Pancreas (tissue), 10 donors: ENCODE measurements around the gene CMIP. TPM values are rescaled to one million over a fixed set of nuclear protein-coding genes. Genes with fewer than 3 reads are reported as not detected.

ENCODE experiments used
- ATAC-seq, 4 donors: fragments of 200-7000 bp; cut with Tn5 transposase; one replicate each; pipeline versions ENCODE4 v1.8.0 to v1.9.1; 2020; ENCODE audit warnings: mild to moderate bottlenecking in 4 of 4, moderate library complexity in 4 of 4
- DNase-seq, 6 donors: peaks; one replicate each; pipeline ENCODE4 v3.0.0-alpha.2; 2020
- FAIRE-seq: peaks from 2 replicates; lab custom pipeline; 2012; peaks lifted over from hg19 to GRCh38; lab: Jason Lieb, UNC
- H3K27ac ChIP-seq, 4 donors: fragments of 200-600 bp; sonication (generic); 1 replicate in 3 of 4; 2 replicates in 1 of 4; pipeline versions ENCODE4 v1.5.0 to v1.8.0; 2020
- H3K27me3 ChIP-seq, 4 donors: fragments of 200-600 bp; one replicate each; pipeline ENCODE4 v1.8.0; 2021
- H3K36me3 ChIP-seq, 3 donors: fragments of 200-600 bp; sonication (generic) in 1 of 3; one replicate each; pipeline versions ENCODE4 v1.5.0 to v1.8.0; 2020 to 2021
- H3K4me1 ChIP-seq, 3 donors: fragments of 200-600 bp; one replicate each; pipeline ENCODE4 v1.8.0; 2021
- H3K4me3 ChIP-seq, 4 donors: fragments of 200-600 bp; sonication (generic) in 2 of 4; one replicate each; pipeline versions ENCODE4 v1.5.0 to v1.8.0; 2020 to 2021
- H3K9me3 ChIP-seq, 4 donors: fragments of 200-600 bp; one replicate each; pipeline ENCODE4 v1.8.0; 2021
- CTCF ChIP-seq, 4 donors: fragments of 200-600 bp; sonication (generic) in 3 of 4; IDR thresholded peaks; one replicate each; pipeline versions ENCODE4 v1.5.0 to v1.8.0; 2021; ENCODE audit warnings: antibody characterized with exemption in 4 of 4
- WGBS, 2 donors: extraction: QIAGEN DNeasy Blood & Tissue Kit; methylation state at CpG; one replicate each; pipeline ENCODE4 v1.1.7; 2013; 5-methylcytosine and 5-hydroxymethylcytosine counted together
- intact Hi-C, 3 donors: fragments of 100-400 bp; cut with DNase I; formaldehyde crosslinking; loops; one replicate each; pipeline versions ENCODE4 v1.11.1 to v1.14.2; 2022
- polyA plus RNA-seq, 2 donors: library from polyadenylated mRNA; stranded (reverse); fragments of 200-250 nt; gene quantifications; one replicate each; pipeline ENCODE4 v1.2.3, GENCODE V29; 2013
- total RNA-seq, 6 donors: library from RNA; stranded (reverse); fragmentation: NEBNext Ultra II Directional in 4 of 6; extraction: Animal tissue kit (Norgen Biotek cat#: 25700) in 4 of 6; gene quantifications; one replicate each; pipeline versions ENCODE4 v1.2.1 to v1.2.4, GENCODE V29; 2021 to 2023
- donor health status: healthy with polysubstance abuse.
- donor health status: DM: no; HTN: no; CAD: no; lungs with moderate emphysema.
- donor health status: DM: no; HTN: no; CAD: no.
- donor health status: control.
- donor health status: control.
- donor health status: Bipolar disorder and iron deficiency.
- donor health status: DM: yes; HTN: yes; CAD: no.
- donor health status: DM: no; HTN: no; CAD: no.
- donor health status: DM: no; HTN: no; CAD: no.
- donor health status: DM: yes; HTN: yes; CAD: no.

The CMIP gene
- total and polyA plus RNA-seq, 8 donors: 9.7 to 37.0 (median 21.5) TPM

GRCh38 chr16:81413245-81413990 is 31.2 kb upstream of the CMIP start:
- FAIRE-seq: no peak
- ATAC-seq: no peak

GRCh38 chr16:81415751-81416150 is 28.9 kb upstream of the CMIP start:
- Histone ChIP-seq H3K27ac (no peak overlapping the region), H3K27me3 (no peaks in the 10 kb centered on the region), H3K9me3 (no peaks in the 10 kb centered on the region), H3K36me3 (no peaks in the 10 kb centered on the region), H3K4me1 (no peaks in the 10 kb centered on the region), H3K4me3 (no peak overlapping the region)
- WGBS, 2 donors: 80 to 82% methylated on average over 11 of the region's 11 CpGs
- ATAC-seq (peak in 1 of 4 donors; percentile 25), DNase-seq (no peak), FAIRE-seq (no peak)
- intact Hi-C loops: no loop called here
- no peak for TF ChIP-seq CTCF (IDR thresholded peaks at IDR 0.05)

More at GRCh38 chr16:81413245-81413990, 31.2 kb upstream of the CMIP start:
- WGBS, 2 donors: 79 to 86% methylated on average over 11 of the region's 11 CpGs
- H3K4me1 ChIP-seq: no peaks in the 10 kb centered on the region
- H3K4me3 ChIP-seq: no peak overlapping the region
- intact Hi-C loops: no loop called here
- H3K27ac ChIP-seq: no peak overlapping the region
- no peaks in the 10 kb centered on the region for H3K9me3 ChIP-seq
- H3K36me3 ChIP-seq: no peaks in the 10 kb centered on the region
- no peak for TF ChIP-seq CTCF (IDR thresholded peaks at IDR 0.05)
- H3K27me3 ChIP-seq: no peaks in the 10 kb centered on the region
- no peak for DNase-seq

DNA sequence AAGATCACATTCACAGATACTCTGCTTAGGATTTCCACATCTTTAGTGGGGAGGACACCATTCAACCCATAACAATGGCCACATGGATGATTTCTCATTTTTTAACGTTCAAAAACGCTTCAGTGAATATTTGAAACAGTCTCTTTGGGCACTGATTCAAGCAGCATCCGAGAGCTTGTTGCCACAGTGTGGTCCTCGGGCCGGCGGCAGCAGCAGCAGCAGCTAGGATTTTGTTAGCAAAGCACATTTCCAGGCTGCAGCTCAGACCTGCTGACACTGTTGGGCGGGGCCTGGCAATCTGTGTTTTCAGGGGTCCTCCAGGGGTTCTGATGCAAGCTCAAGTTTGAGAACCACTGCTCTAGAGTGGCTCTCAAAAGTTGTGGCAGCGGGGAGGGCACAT is 27.9 kb upstream of the CMIP start:
- ATAC-seq: no peak
- H3K9me3 ChIP-seq: no peaks in the 10 kb centered on the region
- H3K36me3 ChIP-seq: no peaks in the 10 kb centered on the region
- WGBS, 2 donors: 77 to 81% methylated on average over 8 of the region's 8 CpGs
- H3K4me1 ChIP-seq: no peaks in the 10 kb centered on the region
- FAIRE-seq: no peak
- no peak for TF ChIP-seq CTCF (IDR thresholded peaks at IDR 0.05)
- no peak overlapping the region for H3K27ac ChIP-seq
- intact Hi-C loops: no loop called here
- DNase-seq: no peak
- no peak overlapping the region for H3K4me3 ChIP-seq
- no peaks in the 10 kb centered on the region for H3K27me3 ChIP-seq

GRCh38 chr16:81417210-81417609 is 27.4 kb upstream of the CMIP start:
- no peaks in the 10 kb centered on the region for H3K36me3 ChIP-seq
- H3K9me3 ChIP-seq: no peaks in the 10 kb centered on the region
- FAIRE-seq (no peak), DNase-seq (no peak), ATAC-seq (no peak)
- H3K27ac ChIP-seq: no peak overlapping the region
- no peaks in the 10 kb centered on the region for H3K27me3 ChIP-seq
- H3K4me1 ChIP-seq: no peaks in the 10 kb centered on the region
- intact Hi-C loops: no loop called here
- 77 to 92% methylated on average over 5 of the region's 5 CpGs for WGBS, 2 donors
- no peak overlapping the region for H3K4me3 ChIP-seq
- TF ChIP-seq CTCF (IDR thresholded peaks at IDR 0.05): no peak

GRCh38 chr16:81419806-81420205 is 24.8 kb upstream of the CMIP start:
- 88 to 93% methylated on average over 9 of the region's 9 CpGs for WGBS, 2 donors
- ATAC-seq: no peak
- no peak for TF ChIP-seq CTCF (IDR thresholded peaks at IDR 0.05)

More at GRCh38 chr16:81419806-81420205, 24.8 kb upstream of the CMIP start:
- no peak overlapping the region for H3K4me3 ChIP-seq
- intact Hi-C loops: no loop called here
- no peaks in the 10 kb centered on the region for H3K9me3 ChIP-seq
- H3K4me1 ChIP-seq: no peaks in the 10 kb centered on the region
- no peak for DNase-seq
- H3K27me3 ChIP-seq: no peaks in the 10 kb centered on the region
- no peaks in the 10 kb centered on the region for H3K36me3 ChIP-seq
- no peak overlapping the region for H3K27ac ChIP-seq
- FAIRE-seq: no peak
